ENCODE data around the gene GRB2. TPM values are rescaled to one million over a fixed set of nuclear protein-coding genes. Genes with fewer than 3 reads are reported as not detected.
A peak's percentile ranks its signal among the peaks of the same experiment; 100 is the strongest.

The GRB2 gene
- total and polyA plus RNA-seq, 2 donors (not counting 1 experiment from before 2014, with no cell fraction given), result 114 to 219 TPM

- Histone ChIP-seq H3K4me1 (ENCODE audit: control insufficient read depth in 2 of 2, insufficient read depth in 2 of 2, low read length in 2 of 2) (peaks cover 17 to 28% of the 10 kb centered on the region in 2 donors), H3K4me3 (ENCODE audit: control extremely low read depth in 1 of 5, extremely low read depth in 1 of 5, insufficient read depth in 1 of 5, low read depth in 2 of 5, low read length in 4 of 5) (peak overlapping the region; percentile 26 to 93 (median 74)), H3K79me2 (ENCODE audit: control insufficient read depth, insufficient read depth, low read length) (peaks cover 23% of the 10 kb centered on the region), H4K20me1 (ENCODE audit: control insufficient read depth, insufficient read depth, low read length, poor library complexity, severe bottlenecking) (no peaks in the 10 kb centered on the region), H3K9ac (ENCODE audit: low read length) (peak overlapping the region; percentile 88), H3K9me3 (ENCODE audit: control extremely low read depth in 1 of 3, control insufficient read depth in 2 of 3, insufficient read depth in 1 of 3, low read length in 2 of 3) (no peaks in the 10 kb centered on the region), H3K27ac (ENCODE audit: low read length in 2 of 2) (peak overlapping the region; percentile 78 to 83), H3K27me3 (replicated peaks in 1 of 4; ENCODE audit: control extremely low read depth in 1 of 4, control insufficient read depth in 3 of 4, insufficient read depth in 4 of 4, low read length in 3 of 4) (no peaks in the 10 kb centered on the region), H3K4me2 (replicated peaks; ENCODE audit: low read depth, low read length, poor library complexity, severe bottlenecking) (peak overlapping the region; percentile 95), H3K36me3 (replicated peaks in 1 of 2; ENCODE audit: control extremely low read depth in 1 of 2, control insufficient read depth in 1 of 2, extremely low read depth in 1 of 2, insufficient read depth in 2 of 2, low read length in 1 of 2) (peaks cover 0 to 19% of the 10 kb centered on the region in 2 experiments), H2AFZ (ENCODE audit: insufficient read depth, low read depth, low read length, poor library complexity, severe bottlenecking) (peak overlapping the region; percentile 93)
- Mint-ChIP-seq H3K27ac (peak overlapping the region; percentile 82), H3K9me3 (ENCODE audit: insufficient read depth) (no peaks in the 10 kb centered on the region), H3K4me1 (peaks cover 23% of the 10 kb centered on the region), H3K4me3 (peak overlapping the region; percentile 88), H3K27me3 (no peaks in the 10 kb centered on the region)
- under 1% methylated on average over 74 of the region's 74 CpGs for WGBS (ENCODE audit: insufficient coverage)
- intact Hi-C loops (cut with micrococcal nuclease), result loop anchor here (1.0 to 2.0 kb wide), 8 partner anchors 10 to 310 kb away; partner anchors contain the start of genes GGA3, GRB2, MRPS7 and NUP85
- TF ChIP-seq, protein P1, sequence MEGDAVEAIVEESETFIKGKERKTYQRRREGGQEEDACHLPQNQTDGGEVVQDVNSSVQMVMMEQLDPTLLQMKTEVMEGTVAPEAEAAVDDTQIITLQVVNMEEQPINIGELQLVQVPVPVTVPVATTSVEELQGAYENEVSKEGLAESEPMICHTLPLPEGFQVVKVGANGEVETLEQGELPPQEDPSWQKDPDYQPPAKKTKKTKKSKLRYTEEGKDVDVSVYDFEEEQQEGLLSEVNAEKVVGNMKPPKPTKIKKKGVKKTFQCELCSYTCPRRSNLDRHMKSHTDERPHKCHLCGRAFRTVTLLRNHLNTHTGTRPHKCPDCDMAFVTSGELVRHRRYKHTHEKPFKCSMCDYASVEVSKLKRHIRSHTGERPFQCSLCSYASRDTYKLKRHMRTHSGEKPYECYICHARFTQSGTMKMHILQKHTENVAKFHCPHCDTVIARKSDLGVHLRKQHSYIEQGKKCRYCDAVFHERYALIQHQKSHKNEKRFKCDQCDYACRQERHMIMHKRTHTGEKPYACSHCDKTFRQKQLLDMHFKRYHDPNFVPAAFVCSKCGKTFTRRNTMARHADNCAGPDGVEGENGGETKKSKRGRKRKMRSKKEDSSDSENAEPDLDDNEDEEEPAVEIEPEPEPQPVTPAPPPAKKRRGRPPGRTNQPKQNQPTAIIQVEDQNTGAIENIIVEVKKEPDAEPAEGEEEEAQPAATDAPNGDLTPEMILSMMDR (IDR thresholded peaks at IDR 0.05), result peak; percentile 73
- TF ChIP-seq EZH2 (IDR thresholded peaks at IDR 0.05; ENCODE audit: borderline replicate concordance, insufficient read depth, low read depth, low read length, poor library complexity, severe bottlenecking), result no peak
- DNase-seq, result peak; percentile 94
- POLR2A ChIA-PET, result interaction anchor here (0.5 to 4.2 kb wide), 20 partner anchors 10 to 586 kb away, joined by 3 to 40 read pairs (median 4); partner anchors contain the start of genes GGA3, GRB2, MRPS7 and NUP85
- peak; percentile 90 for ATAC-seq (ENCODE audit: low read depth)
- CTCF ChIA-PET, result interaction anchor here (0.6 to 3.7 kb wide), 40 partner anchors 10 to 492 kb away, joined by 3 to 62 read pairs (median 4); partner anchors contain the start of genes FDXR, GGA3, GRB2 and LLGL2
Observed at GRCh38 chr17:75271233-75271954, 134.1 kb downstream of the GRB2 start.

DNA sequence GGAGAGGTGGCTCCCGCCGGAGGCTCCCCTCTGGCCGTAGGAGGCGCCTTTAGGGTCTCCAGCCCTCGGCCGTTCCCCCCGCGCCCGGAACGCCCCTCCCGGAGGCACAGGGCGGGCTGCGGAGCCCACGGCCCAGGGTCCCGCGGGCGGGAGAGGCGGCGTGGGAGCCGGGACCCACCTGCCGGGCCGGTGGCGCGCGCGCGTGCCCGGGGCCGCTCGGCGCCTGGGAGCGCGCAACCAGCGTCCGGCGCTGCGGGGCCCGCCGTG lies 134.6 kb downstream of the GRB2 start, which contains the start of gene MIF4GD:
MIF4GD (minus strand) TSS at position 266 of the 267 bp plus-strand sequence. CDS start 1,036 bp downstream, outside the sequence.
- Mint-ChIP-seq H3K27me3 (no peaks in the 10 kb centered on the region), H3K27ac (peak within 1 kb of the TSS; percentile 89), H3K4me1 (peaks cover 23% of the 10 kb centered on the region), H3K4me3 (peak within 1 kb of the TSS; percentile 88), H3K9me3 (ENCODE audit: insufficient read depth) (no peaks in the 10 kb centered on the region)
- Histone ChIP-seq H3K27me3 (replicated peaks in 1 of 4; ENCODE audit: control extremely low read depth in 1 of 4, control insufficient read depth in 3 of 4, insufficient read depth in 4 of 4, low read length in 3 of 4) (no peaks in the 10 kb centered on the region), H3K4me2 (replicated peaks; ENCODE audit: low read depth, low read length, poor library complexity, severe bottlenecking) (peak within 1 kb of the TSS; percentile 95), H2AFZ (ENCODE audit: insufficient read depth, low read depth, low read length, poor library complexity, severe bottlenecking) (peak within 1 kb of the TSS; percentile 93), H3K9me3 (ENCODE audit: control extremely low read depth in 1 of 3, control insufficient read depth in 2 of 3, insufficient read depth in 1 of 3, low read length in 2 of 3) (no peaks in the 10 kb centered on the region), H3K79me2 (ENCODE audit: control insufficient read depth, insufficient read depth, low read length) (peaks cover 23% of the 10 kb centered on the region), H3K36me3 (replicated peaks in 1 of 2; ENCODE audit: control extremely low read depth in 1 of 2, control insufficient read depth in 1 of 2, extremely low read depth in 1 of 2, insufficient read depth in 2 of 2, low read length in 1 of 2) (peaks cover 0 to 24% of the 10 kb centered on the region in 2 experiments), H4K20me1 (ENCODE audit: control insufficient read depth, insufficient read depth, low read length, poor library complexity, severe bottlenecking) (no peaks in the 10 kb centered on the region), H3K9ac (ENCODE audit: low read length) (peak within 1 kb of the TSS; percentile 88), H3K27ac (ENCODE audit: low read length in 2 of 2) (peak within 1 kb of the TSS; percentile 84 to 90), H3K4me1 (ENCODE audit: control insufficient read depth in 2 of 2, insufficient read depth in 2 of 2, low read length in 2 of 2) (peaks cover 17 to 28% of the 10 kb centered on the region in 2 donors), H3K4me3 (ENCODE audit: control extremely low read depth in 1 of 5, extremely low read depth in 1 of 5, insufficient read depth in 1 of 5, low read depth in 2 of 5, low read length in 4 of 5) (peak within 1 kb of the TSS; percentile 27 to 98 (median 94))
- intact Hi-C loops (cut with micrococcal nuclease), result loop anchor here (1.0 to 2.0 kb wide), 8 partner anchors 10 to 310 kb away; partner anchors contain the start of genes GGA3, GRB2, MRPS7 and NUP85
- no peak for DNase-seq
- no peak for ATAC-seq (ENCODE audit: low read depth)
- CTCF ChIA-PET, result interaction anchor here (0.6 to 3.7 kb wide), 41 partner anchors 10 to 492 kb away, joined by 3 to 62 read pairs (median 4); partner anchors contain the start of genes FDXR, GGA3, GRB2 and LLGL2
- POLR2A ChIA-PET, result interaction anchor here (0.5 to 4.2 kb wide), 20 partner anchors 9 to 587 kb away, joined by 3 to 40 read pairs (median 4); partner anchors contain the start of genes GGA3, GRB2, MRPS7 and NUP85
- under 1% methylated on average over 39 of the region's 39 CpGs for WGBS (ENCODE audit: insufficient coverage)
- TF ChIP-seq, protein P1 (IDR thresholded peaks at IDR 0.05), result no peak
- no peak for TF ChIP-seq EZH2 (IDR thresholded peaks at IDR 0.05; ENCODE audit: borderline replicate concordance, insufficient read depth, low read depth, low read length, poor library complexity, severe bottlenecking)

Data from B cell (primary cell).